ENCODE results near the gene FAM174A.

FAM174A gene

GRCh38 chr5:100576217-100576751 lies 41.1 kb downstream of the FAM174A start:
- peak; percentile 23 for DNase-seq (ENCODE audit: low read depth)

GRCh38 chr5:100577506-100577905 lies 42.3 kb downstream of the FAM174A start:
- DNase-seq (ENCODE audit: low read depth) = no peak

- no peak for DNase-seq (ENCODE audit: low read depth)
These were observed 48.9 kb downstream of the FAM174A start for GRCh38 chr5:100584069-100584468.

- DNase-seq (ENCODE audit: low read depth) = peak; percentile 60
These were observed 49.7 kb downstream of the FAM174A start for GRCh38 chr5:100584889-100585288.

- DNase-seq (ENCODE audit: low read depth) = no peak
These were observed 55.7 kb downstream of the FAM174A start for GRCh38 chr5:100590867-100591266.

GRCh38 chr5:100595152-100595811 lies 60.1 kb downstream of the FAM174A start:
- peak; percentile 91 for DNase-seq (ENCODE audit: low read depth)

GRCh38 chr5:100595812-100596173 lies 60.6 kb downstream of the FAM174A start:
- DNase-seq (ENCODE audit: low read depth) = no peak

GRCh38 chr5:100598446-100598845 lies 63.3 kb downstream of the FAM174A start:
- DNase-seq (ENCODE audit: low read depth) = no peak

- DNase-seq (ENCODE audit: low read depth) = no peak
These were observed 65.3 kb downstream of the FAM174A start for GRCh38 chr5:100600298-100600994.

GRCh38 chr5:100603141-100603540 lies 68.0 kb downstream of the FAM174A start:
- DNase-seq (ENCODE audit: low read depth) = no peak

GRCh38 chr5:100604021-100604420 lies 68.8 kb downstream of the FAM174A start:
- peak; percentile 58 for DNase-seq (ENCODE audit: low read depth)

GRCh38 chr5:100609594-100609993 lies 74.4 kb downstream of the FAM174A start:
- DNase-seq (ENCODE audit: low read depth) = no peak

- no peak for DNase-seq (ENCODE audit: low read depth)
These were observed 79.1 kb downstream of the FAM174A start for GRCh38 chr5:100614308-100614707.

- no peak for DNase-seq (ENCODE audit: low read depth)
These were observed 80.2 kb downstream of the FAM174A start for GRCh38 chr5:100615362-100615761.

- DNase-seq (ENCODE audit: low read depth) = no peak
These were observed 81.1 kb downstream of the FAM174A start for GRCh38 chr5:100616291-100616690.

GRCh38 chr5:100616981-100617380 lies 81.8 kb downstream of the FAM174A start:
- no peak for DNase-seq (ENCODE audit: low read depth)

GRCh38 chr5:100623719-100624118 lies 88.5 kb downstream of the FAM174A start:
- DNase-seq (ENCODE audit: low read depth) = peak; percentile 17

- peak; percentile 54 for DNase-seq (ENCODE audit: low read depth)
These were observed 99.9 kb downstream of the FAM174A start for GRCh38 chr5:100634937-100635534.

Measured in fibroblast of gingiva (primary cell).